Stimulated activated CD8-positive, alpha-beta memory T cell treated with anti-CD3 and anti-CD28 coated beads, Interleukin-15, amount 100 ng/mL, for 1 hour (primary cell): ENCODE results near the gene CATSPER2.
"Not testable (repeated sequence)": the region's sequence is repeated elsewhere in the genome, so short reads cannot be mapped to it uniquely, and the experiment has no call there.

Experiments used
- DNase-seq: peaks from one replicate; pipeline ENCODE4 v3.0.0-alpha.2; 2020; ENCODE audit warnings: low read depth

Gene CATSPER2

DNA sequence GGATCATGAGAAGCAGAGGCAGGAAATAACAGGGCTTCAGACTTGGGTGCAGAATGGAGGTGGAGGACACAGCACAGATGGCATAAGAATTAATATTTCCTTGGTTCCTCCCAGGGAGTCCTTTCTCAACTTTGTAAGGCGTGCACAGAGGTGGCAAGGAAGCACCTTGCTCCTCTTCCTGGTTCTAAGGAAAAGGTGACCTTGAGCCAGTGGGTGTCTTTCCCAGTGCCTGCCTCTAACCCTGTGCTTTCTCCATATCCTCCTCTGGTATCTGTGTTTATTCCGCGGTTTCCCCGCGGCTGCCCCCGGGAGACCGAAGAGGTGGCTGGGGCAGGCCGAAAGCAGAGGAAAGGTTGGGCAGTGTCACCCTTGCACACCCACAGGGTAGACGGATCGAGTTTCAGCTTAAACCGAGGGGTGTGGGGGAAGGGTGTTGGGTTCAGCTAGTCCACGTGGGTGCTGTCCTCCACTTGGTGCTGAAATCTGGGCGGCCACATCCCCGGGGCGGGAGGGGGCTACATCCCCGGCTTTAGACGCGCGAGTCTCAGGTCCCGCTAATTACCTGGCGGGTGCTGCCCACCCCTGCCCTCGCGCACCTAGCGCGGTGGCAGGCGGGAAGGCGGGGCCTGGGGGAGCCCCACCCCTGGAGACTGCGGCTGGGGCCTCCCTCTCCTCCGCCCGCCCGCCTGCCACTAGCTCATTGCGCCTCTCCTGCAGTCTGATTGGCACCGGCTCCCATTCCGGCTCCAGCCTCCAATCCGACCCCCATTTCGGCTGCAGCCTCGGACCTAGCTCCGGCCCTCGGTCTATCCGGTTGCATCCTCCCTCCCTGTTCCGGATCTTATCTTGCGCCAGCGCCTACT lies 55.1 kb downstream of the CATSPER2 start, which contains the start of gene CKMT1B:
TSS of gene CKMT1B (plus strand) at position 700 of the 863 bp plus-strand sequence. CDS start 192 bp downstream, outside the sequence.
- not testable (repeated sequence) for DNase-seq

DNA sequence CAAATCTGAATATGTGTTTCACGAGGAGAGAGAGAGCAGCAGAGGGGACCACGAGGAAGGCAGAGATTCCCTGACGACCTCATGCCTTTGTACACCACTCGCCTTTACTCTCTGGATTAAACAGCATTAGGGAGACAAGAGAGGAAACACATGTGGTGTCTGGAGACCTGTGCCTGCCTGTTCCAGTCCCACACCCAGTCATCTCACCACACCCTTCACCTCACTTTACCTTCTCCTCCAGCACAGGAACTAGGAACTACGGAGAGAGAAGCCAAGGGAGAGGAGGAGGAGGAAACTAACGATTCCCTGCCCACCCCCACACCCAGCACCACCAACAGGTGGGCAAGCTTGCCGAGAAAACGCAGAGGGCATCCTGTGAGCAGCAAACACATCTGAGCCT lies 55.8 kb downstream of the CATSPER2 start:
- DNase-seq: not testable (repeated sequence)

DNA sequence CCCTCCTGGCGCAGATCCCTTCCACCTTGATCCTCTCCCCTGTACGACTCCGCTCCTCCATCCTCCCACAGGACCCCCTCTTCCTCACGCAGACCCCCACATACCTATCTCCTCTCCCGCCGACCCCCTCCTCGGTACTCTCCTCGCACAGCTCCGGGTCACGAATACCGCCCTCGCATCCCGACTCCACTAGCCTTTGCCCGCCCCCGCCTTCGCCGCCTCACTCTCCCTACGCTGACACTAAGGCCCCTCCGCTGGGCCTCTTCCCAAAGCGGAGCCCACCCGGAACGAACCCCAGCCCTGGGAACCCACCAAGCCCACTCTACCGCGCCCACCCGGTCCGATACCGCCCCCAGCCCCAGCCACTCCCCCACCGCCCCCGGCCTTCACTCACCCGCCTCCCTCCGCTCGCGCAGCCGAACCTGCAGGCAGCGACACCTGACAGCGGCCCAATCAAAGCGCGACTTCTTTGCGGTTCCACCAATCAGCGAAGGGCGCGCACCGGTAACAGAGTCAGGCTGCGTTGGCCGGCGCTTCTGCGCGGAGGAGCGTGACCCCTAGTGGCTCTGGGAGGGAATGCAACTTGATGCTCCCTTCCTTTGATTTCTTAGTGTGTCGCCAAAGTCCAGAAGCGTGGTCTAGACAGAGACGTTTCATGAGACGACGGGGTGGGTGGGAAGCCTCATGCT lies 58.7 kb downstream of the CATSPER2 start, which contains the start of gene PPIP5K1:
TSS of gene PPIP5K1 (minus strand) at position 431 of the 689 bp plus-strand sequence. CDS start 5,704 bp downstream, outside the sequence.
- DNase-seq: not testable (repeated sequence)
